ENCODE results near the gene RTL10.

DNA sequence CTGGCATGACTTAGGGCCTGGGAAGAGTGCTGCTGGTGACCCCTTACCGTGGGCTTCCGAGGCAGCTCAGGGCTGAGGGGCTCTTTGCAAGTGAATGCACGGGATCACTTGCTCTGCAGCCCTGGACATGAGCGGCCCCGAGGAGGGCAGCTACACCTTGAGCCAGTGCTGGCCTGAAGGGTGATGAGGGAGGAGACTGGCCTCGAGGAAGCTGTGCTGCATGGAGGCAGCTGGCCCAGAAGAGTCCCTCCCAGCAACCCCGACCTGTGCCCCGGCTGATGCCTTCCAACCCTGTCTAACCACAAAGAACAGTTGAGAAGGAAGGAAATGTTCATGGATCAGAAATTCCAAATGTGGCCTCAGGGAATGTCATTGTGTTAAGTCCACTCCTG lies 48.9 kb downstream of the RTL10 start:
- TF ChIP-seq NANOG (IDR thresholded peaks at IDR 0.05; ENCODE audit: insufficient read depth, low read depth, low read length, poor library complexity, severe bottlenecking) = no peak
- no peak for TF ChIP-seq POLR2A (IDR thresholded peaks at IDR 0.05; ENCODE audit: control extremely low read depth in 1 of 2, low read depth in 2 of 2, low read length in 2 of 2)
- no peak for TF ChIP-seq EZH2 (IDR thresholded peaks at IDR 0.05; ENCODE audit: low read depth, low read length, severe bottlenecking)
- TF ChIP-seq HDAC2 (IDR thresholded peaks at IDR 0.05; ENCODE audit: borderline replicate concordance in 1 of 2, low read depth in 2 of 2, low read length in 2 of 2) = no peak
- TF ChIP-seq CTCF (IDR thresholded peaks at IDR 0.05; ENCODE audit: control extremely low read depth in 1 of 3, insufficient read depth in 1 of 3, low read depth in 1 of 3, low read length in 3 of 3) = no peak
- no peak for TF ChIP-seq EP300 (IDR thresholded peaks at IDR 0.05; ENCODE audit: borderline replicate concordance in 1 of 2, low read depth in 2 of 2, low read length in 2 of 2)
- no peak for TF ChIP-seq EGR1 (IDR thresholded peaks at IDR 0.05; ENCODE audit: borderline replicate concordance, low read depth, low read length)
- no peak for TF ChIP-seq CHD2 (IDR thresholded peaks at IDR 0.05; ENCODE audit: low read length)
- TF ChIP-seq MAX (IDR thresholded peaks at IDR 0.05) = no peak
- no peak for TF ChIP-seq NRF1 (IDR thresholded peaks at IDR 0.05; ENCODE audit: low read depth, low read length)
- no peak for TF ChIP-seq JUND (IDR thresholded peaks at IDR 0.05; ENCODE audit: low read length)
- no peak for TF ChIP-seq SIN3A (conservative IDR thresholded peaks at IDR 0.05 in 1 of 2, IDR thresholded peaks at IDR 0.05 in 1 of 2; ENCODE audit: low read depth in 1 of 2, low read length in 2 of 2)
